IPS DF 6.9 (cell line): ENCODE results near the gene PRR35.

Experiments used
- DNase-seq: peaks from one replicate; pipeline ENCODE4 v3.0.0-alpha.2; 2013; ENCODE audit warnings: low read depth, low spot score
- H3K27ac ChIP-seq: one replicate; pipeline ENCODE4 v1.5.1; 2013; ENCODE audit warnings: low read length, control low read depth
- H3K27me3 ChIP-seq: 2 replicates; pipeline ENCODE4 v1.6.1; 2013; ENCODE audit warnings: mild to moderate bottlenecking, low read length; ENCODE audit not compliant: control insufficient read depth, insufficient read depth
- H3K36me3 ChIP-seq: 2 replicates; pipeline ENCODE4 v1.6.1; 2013; ENCODE audit warnings: low read length; ENCODE audit not compliant: control insufficient read depth, insufficient read depth
- H3K4me1 ChIP-seq: 2 replicates; pipeline ENCODE4 v1.6.1; 2013; ENCODE audit warnings: low read length; ENCODE audit not compliant: control insufficient read depth, insufficient read depth
- H3K4me3 ChIP-seq: 2 replicates; pipeline ENCODE4 v1.5.1; 2013; ENCODE audit warnings: mild to moderate bottlenecking, low read length
- H3K9me3 ChIP-seq: 2 replicates; pipeline ENCODE4 v1.6.1; 2013; ENCODE audit warnings: low read length, inconsistent platforms; ENCODE audit not compliant: control insufficient read depth, insufficient read depth
- WGBS: extraction: QIAGEN DNeasy Blood & Tissue Kit; methylation state at CpG from one replicate; pipeline ENCODE4 v1.1.7; 2013; ENCODE audit warnings: mixed read lengths, missing lambda C conversion rate; ENCODE audit not compliant: insufficient read length, insufficient coverage; 5-methylcytosine and 5-hydroxymethylcytosine counted together

The PRR35 gene

GRCh38 chr16:565419-566330 lies 5.5 kb downstream of the PRR35 start:
- H3K27me3 ChIP-seq, result peaks cover 7% of the 10 kb centered on the region; the same call in 1 of the 2 replicates
- no peaks in the 10 kb centered on the region for H3K9me3 ChIP-seq
- no peak for DNase-seq
- no CpG with 5 or more reads among the region's 35 CpGs for WGBS
- H3K4me1 ChIP-seq, result peaks cover 3% of the 10 kb centered on the region
- no peak overlapping the region for H3K27ac ChIP-seq
- no peaks in the 10 kb centered on the region for H3K36me3 ChIP-seq
- no peak overlapping the region for H3K4me3 ChIP-seq

- Histone ChIP-seq H3K27me3 (peaks cover 1% of the 10 kb centered on the region; the same call in 1 of the 2 replicates), H3K4me1 (peaks cover 3% of the 10 kb centered on the region), H3K36me3 (no peaks in the 10 kb centered on the region), H3K4me3 (no peak within 1 kb of the TSS), H3K27ac (no peak within 1 kb of the TSS), H3K9me3 (no peaks in the 10 kb centered on the region)
- DNase-seq, result no peak
- WGBS, result no CpG with 5 or more reads among the region's 26 CpGs
Measured at GRCh38 chr16:566475-567372, 6.5 kb downstream of the PRR35 start, which contains the start of gene NHLRC4. Gene NHLRC4, plus strand, starts transcription at chr16:567005. Its CDS starts 1,043 bp downstream, at chr16:568048.

GRCh38 chr16:567373-568256 lies 7.4 kb downstream of the PRR35 start:
- no CpG with 5 or more reads among the region's 35 CpGs for WGBS
- Histone ChIP-seq H3K27ac (no peak overlapping the region), H3K27me3 (no peaks in the 10 kb centered on the region), H3K36me3 (no peaks in the 10 kb centered on the region), H3K9me3 (no peaks in the 10 kb centered on the region), H3K4me1 (peaks cover 3% of the 10 kb centered on the region), H3K4me3 (no peak overlapping the region)
- DNase-seq, result no peak

GRCh38 chr16:568401-569258 lies 8.4 kb downstream of the PRR35 start:
- no peaks in the 10 kb centered on the region for H3K27me3 ChIP-seq
- no peaks in the 10 kb centered on the region for H3K36me3 ChIP-seq
- no peaks in the 10 kb centered on the region for H3K9me3 ChIP-seq
- no peak overlapping the region for H3K27ac ChIP-seq
- no peak for DNase-seq
- H3K4me3 ChIP-seq, result no peak overlapping the region; the same call in 1 of the 2 replicates
- WGBS, result no CpG with 5 or more reads among the region's 11 CpGs
- H3K4me1 ChIP-seq, result peaks cover 3% of the 10 kb centered on the region

- no peaks in the 10 kb centered on the region for H3K9me3 ChIP-seq
- H3K27ac ChIP-seq, result no peak within 1 kb of the TSS
- WGBS, result no CpG with 5 or more reads among the region's 87 CpGs
- H3K4me1 ChIP-seq, result peaks cover 3% of the 10 kb centered on the region
- no peaks in the 10 kb centered on the region for H3K27me3 ChIP-seq
- H3K36me3 ChIP-seq, result peaks cover 5% of the 10 kb centered on the region; the same call in 1 of the 2 replicates
- peak within 1 kb of the TSS; percentile 52; the same call in 1 of the 2 replicates for H3K4me3 ChIP-seq
- DNase-seq, result no peak
Measured at GRCh38 chr16:569445-570254, 9.5 kb downstream of the PRR35 start, which contains the start of gene PIGQ. Gene PIGQ, plus strand, starts transcription at chr16:569968. Its CDS starts 4,107 bp downstream, at chr16:574075.

GRCh38 chr16:572865-573650 lies 12.9 kb downstream of the PRR35 start:
- Histone ChIP-seq H3K36me3 (peaks cover 9% of the 10 kb centered on the region; the same call in 1 of the 2 replicates), H3K27me3 (no peaks in the 10 kb centered on the region), H3K27ac (no peak overlapping the region), H3K4me3 (no peak overlapping the region), H3K9me3 (no peaks in the 10 kb centered on the region), H3K4me1 (peaks cover 2% of the 10 kb centered on the region)
- no CpG with 5 or more reads among the region's 27 CpGs for WGBS
- DNase-seq, result no peak

GRCh38 chr16:574021-574760 lies 14.0 kb downstream of the PRR35 start:
- no peaks in the 10 kb centered on the region for H3K9me3 ChIP-seq
- H3K4me3 ChIP-seq, result no peak overlapping the region
- no peak overlapping the region for H3K27ac ChIP-seq
- H3K4me1 ChIP-seq, result peaks cover 3% of the 10 kb centered on the region; the same call in 1 of the 2 replicates
- no CpG with 5 or more reads among the region's 46 CpGs for WGBS
- no peak for DNase-seq
- no peaks in the 10 kb centered on the region for H3K27me3 ChIP-seq
- H3K36me3 ChIP-seq, result peaks cover 9% of the 10 kb centered on the region; the same call in 1 of the 2 replicates
